H9 (cell line): ENCODE data around the gene LIPA. TPM values are rescaled to one million over a fixed set of nuclear protein-coding genes. Genes with fewer than 3 reads are reported as not detected.
A peak's percentile ranks its signal among the peaks of the same experiment; 100 is the strongest.

Experiments used
- DNase-seq: peaks from one replicate; pipeline ENCODE4 v3.0.0-alpha.2; 2017
- H2AFZ ChIP-seq: one replicate; pipeline ENCODE4 v1.6.1; 2013; ENCODE audit warnings: mild to moderate bottlenecking, low read length, control low read depth, moderate library complexity
- H2AK5ac ChIP-seq: 2 replicates; pipeline ENCODE4 v1.6.1; 2013; ENCODE audit warnings: low read length, control low read depth, mixed read lengths; ENCODE audit not compliant: insufficient read length
- H2BK120ac ChIP-seq: one replicate; pipeline ENCODE4 v1.6.1; 2013; ENCODE audit warnings: low read depth, mild to moderate bottlenecking, low read length, control low read depth, inconsistent platforms; ENCODE audit not compliant: poor library complexity, severe bottlenecking
- H2BK12ac ChIP-seq: 2 replicates; pipeline ENCODE4 v1.6.1; 2013; ENCODE audit warnings: low read length, control low read depth, mixed read lengths, low read depth; ENCODE audit not compliant: insufficient read length
- H2BK15ac ChIP-seq: 2 replicates; pipeline ENCODE4 v1.6.1; 2013; ENCODE audit warnings: low read depth, low read length, control low read depth
- H2BK20ac ChIP-seq: one replicate; pipeline ENCODE4 v1.6.1; 2013; ENCODE audit warnings: low read depth, mild to moderate bottlenecking, low read length, control low read depth, inconsistent platforms; ENCODE audit not compliant: poor library complexity, severe bottlenecking
- H2BK5ac ChIP-seq: 2 replicates; pipeline ENCODE4 v1.6.1; 2013; ENCODE audit warnings: low read length, control low read depth, mixed read lengths; ENCODE audit not compliant: insufficient read length
- H3K14ac ChIP-seq: 2 replicates; pipeline ENCODE4 v1.6.1; 2013; ENCODE audit warnings: low read length, control low read depth; ENCODE audit not compliant: insufficient read depth
- H3K18ac ChIP-seq: 2 replicates; pipeline ENCODE4 v1.6.1; 2013; ENCODE audit warnings: low read depth, mild to moderate bottlenecking, mixed read lengths, low read length, control low read depth; ENCODE audit not compliant: insufficient read length
- H3K23ac ChIP-seq: 2 replicates; pipeline ENCODE4 v1.6.1; 2013; ENCODE audit warnings: low read length, control low read depth, mixed read lengths, low read depth; ENCODE audit not compliant: insufficient read length
- H3K23me2 ChIP-seq: 2 replicates; pipeline ENCODE4 v1.6.1; 2013; ENCODE audit warnings: low read depth, mild to moderate bottlenecking, mixed read lengths, low read length, control low read depth; ENCODE audit not compliant: insufficient read length, poor library complexity, severe bottlenecking
- H3K27ac ChIP-seq: 2 replicates; pipeline ENCODE4 v1.5.1; 2013; ENCODE audit warnings: low read length, control low read depth, mixed read lengths, low read depth; ENCODE audit not compliant: insufficient read length
- H3K27me3 ChIP-seq: 2 replicates; pipeline ENCODE4 v1.6.1; 2013; ENCODE audit warnings: low read length, control low read depth, inconsistent platforms; ENCODE audit not compliant: insufficient read depth
- H3K4ac ChIP-seq: 2 replicates; pipeline ENCODE4 v1.6.1; 2013; ENCODE audit warnings: low read depth, mild to moderate bottlenecking, control low read depth, inconsistent platforms, low read length, moderate library complexity
- H3K4me1 ChIP-seq: 2 replicates; pipeline ENCODE4 v1.6.1; 2013; ENCODE audit warnings: low read length, control low read depth, inconsistent platforms; ENCODE audit not compliant: insufficient read depth
- H3K4me2 ChIP-seq: 2 replicates; pipeline ENCODE4 v1.6.1; 2013; ENCODE audit warnings: low read length, control low read depth, mixed read lengths; ENCODE audit not compliant: insufficient read length, insufficient read depth
- H3K56ac ChIP-seq: 2 replicates; pipeline ENCODE4 v1.6.1; 2013; ENCODE audit warnings: low read depth, mild to moderate bottlenecking, mixed read lengths, low read length, control low read depth; ENCODE audit not compliant: insufficient read length
- H3K79me1 ChIP-seq: 2 replicates; pipeline ENCODE4 v1.6.1; 2013; ENCODE audit warnings: low read depth, mild to moderate bottlenecking, moderate library complexity, low read length, control low read depth, inconsistent platforms; ENCODE audit not compliant: insufficient read depth, poor library complexity, severe bottlenecking
- H3K79me2 ChIP-seq: 2 replicates; pipeline ENCODE4 v1.6.1; 2013; ENCODE audit warnings: low read length, control low read depth, inconsistent platforms; ENCODE audit not compliant: insufficient read depth
- H3K9ac ChIP-seq: 2 replicates; pipeline ENCODE4 v1.6.1; 2013; ENCODE audit warnings: low read length, control low read depth, mixed read lengths; ENCODE audit not compliant: insufficient read length; ENCODE audit errors: extremely low read depth
- H3K9me3 ChIP-seq: one replicate; pipeline ENCODE4 v1.6.1; 2013; ENCODE audit warnings: low read depth, low read length, inconsistent platforms; ENCODE audit not compliant: control insufficient read depth
- H3T11ph ChIP-seq: one replicate; pipeline ENCODE4 v1.6.1; 2013; ENCODE audit warnings: mild to moderate bottlenecking, low read length, control low read depth, inconsistent platforms
- H4K20me1 ChIP-seq: one replicate; pipeline ENCODE4 v1.6.1; 2013; ENCODE audit not compliant: control insufficient read depth, insufficient read length, insufficient read depth
- H4K5ac ChIP-seq: 2 replicates; pipeline ENCODE4 v1.6.1; 2013; ENCODE audit warnings: low read depth, mild to moderate bottlenecking, mixed read lengths, low read length, control low read depth; ENCODE audit not compliant: insufficient read length
- H4K8ac ChIP-seq: replicated peaks from 2 replicates; pipeline ENCODE4 v1.6.1; 2013; ENCODE audit warnings: low read length, control low read depth, mixed read lengths, low read depth; ENCODE audit not compliant: insufficient read length
- H4K91ac ChIP-seq: 2 replicates; pipeline ENCODE4 v1.6.1; 2013; ENCODE audit warnings: low read depth, mild to moderate bottlenecking, moderate library complexity, mixed read lengths, low read length, control low read depth; ENCODE audit not compliant: insufficient read length
- H3K27ac Mint-ChIP-seq, 3 experiments: 2 replicates in 2 of 3; 3 replicates in 1 of 3; pipeline ENCODE4 v1.8.0; 2020 to 2021; ENCODE audit warnings: mixed read lengths in 3 of 3, mild to moderate bottlenecking in 1 of 3, moderate library complexity in 1 of 3
- H3K27me3 Mint-ChIP-seq: 2 replicates; pipeline ENCODE4 v1.8.0; 2021; ENCODE audit warnings: low read depth, mild to moderate bottlenecking, moderate library complexity, mixed read lengths
- H3K36me3 Mint-ChIP-seq, 3 experiments: 2 replicates in 2 of 3; 3 replicates in 1 of 3; pipeline ENCODE4 v1.8.0; 2020 to 2021; ENCODE audit warnings: low read depth in 3 of 3, mixed read lengths in 3 of 3; ENCODE audit not compliant: insufficient read depth in 1 of 3
- H3K4me1 Mint-ChIP-seq, 2 experiments: 2 replicates each; pipeline ENCODE4 v1.8.0; 2020; ENCODE audit warnings: mixed read lengths in 2 of 2
- H3K4me3 Mint-ChIP-seq, 2 experiments: 2 replicates in 1 of 2; 3 replicates in 1 of 2; pipeline ENCODE4 v1.8.0; 2020 to 2021; ENCODE audit warnings: mild to moderate bottlenecking in 2 of 2, mixed read lengths in 2 of 2, moderate library complexity in 1 of 2
- H3K9me3 Mint-ChIP-seq, 2 experiments: 2 replicates in 1 of 2; 3 replicates in 1 of 2; pipeline ENCODE4 v1.8.0; 2020; ENCODE audit warnings: mild to moderate bottlenecking in 2 of 2, mixed read lengths in 2 of 2, moderate library complexity in 1 of 2
- CTCF ChIP-seq: fragments of 200-600 bp; sonication (generic); conservative IDR thresholded peaks from 3 replicates; pipeline ENCODE4 v1.8.0; 2021; ENCODE audit warnings: antibody characterized with exemption, mild to moderate bottlenecking
- WGBS: extraction: QIAGEN DNeasy Blood & Tissue Kit; methylation state at CpG from one replicate; pipeline ENCODE4 v1.1.7; 2013; ENCODE audit warnings: missing lambda C conversion rate, low lambda C conversion rate, mixed read lengths; ENCODE audit not compliant: insufficient read length; ENCODE audit errors: extremely low coverage; 5-methylcytosine and 5-hydroxymethylcytosine counted together
- total RNA-seq: library from RNA; stranded (reverse); gene quantifications from 2 replicates; pipeline ENCODE4 v1.2.1, GENCODE V29; 2021

LIPA gene
- total RNA-seq, 1 experiment from 2014 or later: 20.9 TPM

- Histone ChIP-seq H4K20me1 (no peaks in the 10 kb centered on the region), H3K56ac (no peak within 1 kb of the TSS), H2BK15ac (no peak within 1 kb of the TSS), H2AK5ac (no peak within 1 kb of the TSS), H3K23ac (no peak within 1 kb of the TSS), H2AFZ (no peak within 1 kb of the TSS), H3K4me2 (peak within 1 kb of the TSS; percentile 92), H3T11ph (no peak within 1 kb of the TSS), H2BK20ac (no peak within 1 kb of the TSS), H4K8ac (no peak within 1 kb of the TSS), H3K23me2 (peaks cover 20% of the 10 kb centered on the region), H3K18ac (peak within 1 kb of the TSS; percentile 5), H2BK120ac (no peak within 1 kb of the TSS), H3K27me3 (peaks cover 22% of the 10 kb centered on the region; the same call in 1 of the 2 replicates), H3K14ac (no peak within 1 kb of the TSS), H4K5ac (no peak within 1 kb of the TSS), H3K79me1 (no peaks in the 10 kb centered on the region), H3K9ac (no peak within 1 kb of the TSS), H3K27ac (no peak within 1 kb of the TSS), H2BK5ac (no peak within 1 kb of the TSS), H3K4ac (no peak within 1 kb of the TSS), H4K91ac (no peak within 1 kb of the TSS), H3K9me3 (no peaks in the 10 kb centered on the region), H3K79me2 (no peaks in the 10 kb centered on the region), H3K4me1 (no peaks in the 10 kb centered on the region), H2BK12ac (no peak within 1 kb of the TSS)
- H3K4me3 Mint-ChIP-seq: peak within 1 kb of the TSS; percentile 64 to 81
- no peak for TF ChIP-seq CTCF
- H3K36me3 Mint-ChIP-seq: no peaks in the 10 kb centered on the region
- WGBS: no CpG with 5 or more reads among the region's 28 CpGs
- peaks cover 18 to 22% of the 10 kb centered on the region in 2 experiments for H3K4me1 Mint-ChIP-seq
- peak; percentile 77 for DNase-seq
- no peak within 1 kb of the TSS for H3K27ac Mint-ChIP-seq
- no peaks in the 10 kb centered on the region for H3K9me3 Mint-ChIP-seq
- H3K27me3 Mint-ChIP-seq: peaks cover 23% of the 10 kb centered on the region
Measured at GRCh38 chr10:89207181-89207800, 44.3 kb downstream of the LIPA start, which contains the start of gene CH25H. TSS of gene CH25H (minus strand) at chr10:89207317. CDS start at chr10:89207292, 25 bp downstream.
